ENCODE data around the gene NMNAT2.
"Not testable (repeated sequence)": the region's sequence is repeated elsewhere in the genome, so short reads cannot be mapped to it uniquely, and the experiment has no call there.

Gene NMNAT2

DNA sequence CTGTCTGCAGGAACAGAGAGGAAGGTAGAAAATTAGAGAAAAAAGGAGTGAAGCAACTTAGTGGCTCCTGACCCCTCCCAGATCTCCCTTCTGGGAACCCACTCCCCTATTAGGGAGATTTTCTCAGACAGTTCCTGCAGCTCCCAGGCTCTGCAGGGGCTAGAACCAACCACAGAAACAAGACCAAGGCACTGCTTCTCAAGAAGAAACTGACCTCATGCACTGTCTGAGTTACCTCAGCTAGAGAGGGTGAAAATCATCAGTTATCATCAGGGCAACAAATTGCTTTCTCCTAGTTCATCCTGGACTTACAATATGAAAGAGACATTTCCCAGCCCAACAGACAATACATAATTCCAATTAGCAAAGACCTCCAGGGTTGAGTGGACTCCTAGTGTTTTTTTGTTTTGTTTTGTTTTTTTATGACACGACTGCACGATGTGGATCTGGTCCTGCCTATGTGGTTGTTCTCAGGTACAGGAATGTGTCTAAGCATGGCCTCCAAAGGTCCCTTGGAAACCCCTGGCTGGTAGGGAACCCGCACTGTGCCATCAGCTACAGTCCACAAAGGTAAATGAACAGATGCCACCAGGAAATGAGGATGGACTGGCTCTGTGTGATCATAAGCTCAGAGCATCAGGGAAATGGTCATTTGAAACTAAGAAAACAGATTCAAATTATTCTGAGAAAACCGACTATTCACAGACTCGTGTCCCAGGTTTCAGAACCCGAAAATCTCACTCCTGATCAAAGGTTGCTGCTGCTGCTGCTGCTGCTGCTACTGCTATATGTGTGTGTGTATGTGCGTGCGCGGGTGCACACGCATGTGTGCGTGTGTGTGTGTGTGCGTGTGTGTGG, 166.8 kb downstream of the NMNAT2 start:
- DNase-seq, result no peak

DNA sequence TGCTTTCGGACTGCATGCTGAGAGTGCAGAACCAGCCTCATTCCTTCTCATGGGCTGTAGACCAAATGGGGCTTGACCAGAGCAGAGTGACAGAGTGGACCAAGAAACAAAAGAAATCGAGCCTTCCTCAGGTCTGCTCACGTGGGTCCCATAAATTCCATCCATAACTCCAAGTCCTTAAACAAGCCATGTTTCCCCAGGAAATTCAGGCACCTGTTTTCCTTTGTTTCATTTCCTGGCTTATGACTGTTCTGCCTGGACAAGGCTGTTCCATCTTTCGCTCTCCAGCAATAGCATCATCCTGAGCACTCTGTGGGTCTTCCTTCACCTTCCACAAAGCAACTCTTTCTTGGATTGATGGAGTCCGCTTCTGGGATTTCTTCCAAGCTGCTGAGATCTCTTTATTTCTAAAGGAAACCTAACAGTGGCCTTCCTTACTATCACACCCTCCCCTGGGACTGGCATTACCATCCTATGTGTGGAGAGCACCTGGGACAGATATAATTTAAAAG, 168.2 kb downstream of the NMNAT2 start:
- no peak for DNase-seq

DNA sequence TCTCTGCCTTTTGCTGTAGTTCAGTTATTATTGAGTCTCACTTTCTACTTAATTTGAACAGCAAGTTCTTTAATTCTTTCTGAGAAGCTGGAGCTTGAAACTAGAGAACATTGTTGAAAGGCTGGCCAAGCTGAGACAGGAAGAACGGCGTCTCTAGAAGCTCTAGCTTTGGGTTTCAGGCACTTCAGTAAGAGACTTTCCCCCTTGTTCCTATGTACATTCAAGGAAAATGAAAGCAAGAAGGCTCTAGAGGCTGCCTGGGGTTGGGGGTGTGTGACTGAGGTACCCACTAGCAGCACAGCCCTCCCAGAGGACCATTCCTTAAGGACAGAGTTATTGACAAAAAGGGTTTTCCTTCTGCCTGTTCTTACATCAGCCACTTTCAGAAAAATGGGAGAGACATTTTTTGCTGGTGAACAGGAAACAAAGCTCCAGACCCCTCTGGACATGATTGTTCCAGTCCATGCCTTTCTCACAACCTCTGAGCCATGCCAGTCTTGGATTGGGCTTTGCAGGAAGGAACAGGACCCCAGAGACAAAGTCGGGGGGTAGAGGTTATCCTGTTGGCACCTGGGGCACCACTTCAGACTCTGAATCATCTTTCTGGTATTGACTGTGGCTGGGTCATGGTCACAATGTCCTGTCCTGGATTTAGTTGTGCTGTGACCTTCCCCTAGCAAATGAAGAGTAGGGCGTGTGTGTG, 169.0 kb downstream of the NMNAT2 start:
- no peak for DNase-seq

DNA sequence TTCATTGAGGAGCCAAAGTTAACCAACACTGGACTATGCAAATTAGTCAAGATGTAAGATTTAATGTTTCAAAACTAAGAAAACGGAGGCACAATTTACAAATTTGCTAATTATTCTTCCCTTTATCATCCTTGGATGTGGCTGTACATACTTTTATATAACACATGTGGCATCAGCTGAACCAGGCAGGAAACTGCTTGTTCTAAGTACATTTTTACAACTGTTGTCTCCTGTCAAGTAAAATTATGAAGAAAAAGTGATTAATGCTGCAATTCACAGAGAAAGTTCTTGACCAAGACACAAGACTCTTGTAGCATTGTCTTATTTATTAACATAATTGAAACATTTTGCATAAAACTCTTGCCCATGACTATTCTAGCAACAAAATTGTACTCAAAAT, 170.2 kb downstream of the NMNAT2 start:
- DNase-seq, result no peak

DNA sequence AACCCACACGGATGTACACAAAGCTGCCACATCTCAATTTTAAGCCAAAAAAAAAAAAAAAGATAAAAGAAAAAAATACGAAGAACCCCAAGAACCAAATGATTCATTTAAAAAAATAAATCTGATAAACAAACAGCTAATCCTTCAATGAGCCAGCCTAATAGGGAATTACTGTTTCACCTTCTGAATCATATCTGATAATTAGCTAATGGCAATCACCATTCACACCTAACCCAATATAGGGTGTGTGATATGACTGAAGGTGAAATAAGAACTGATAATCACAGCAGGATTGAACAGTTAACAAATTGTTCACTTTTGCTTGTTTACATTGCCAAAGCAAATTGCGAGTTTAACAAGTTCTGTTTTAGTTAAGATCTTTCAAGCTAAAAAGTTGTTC, 170.7 kb downstream of the NMNAT2 start:
- no peak for DNase-seq

DNA sequence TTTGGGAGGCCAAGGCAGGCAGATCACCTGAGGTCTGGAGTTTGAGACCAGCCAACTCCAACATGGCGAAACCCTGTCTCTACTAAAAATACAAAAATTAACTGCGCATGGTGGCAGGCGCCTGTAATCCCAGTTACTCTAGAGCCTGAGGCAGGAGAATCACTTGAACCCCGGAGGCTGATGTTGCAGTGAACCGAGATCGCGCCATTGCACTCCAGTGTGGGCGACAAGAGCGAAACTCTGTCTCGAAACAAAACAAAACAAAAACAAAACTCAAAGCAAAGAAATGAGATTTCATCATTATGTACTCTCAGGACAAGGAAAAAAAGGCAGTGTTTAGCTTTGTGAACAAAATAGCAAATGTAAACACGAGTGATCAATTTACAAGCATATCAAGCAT, 171.1 kb downstream of the NMNAT2 start:
- DNase-seq, result no peak

DNA sequence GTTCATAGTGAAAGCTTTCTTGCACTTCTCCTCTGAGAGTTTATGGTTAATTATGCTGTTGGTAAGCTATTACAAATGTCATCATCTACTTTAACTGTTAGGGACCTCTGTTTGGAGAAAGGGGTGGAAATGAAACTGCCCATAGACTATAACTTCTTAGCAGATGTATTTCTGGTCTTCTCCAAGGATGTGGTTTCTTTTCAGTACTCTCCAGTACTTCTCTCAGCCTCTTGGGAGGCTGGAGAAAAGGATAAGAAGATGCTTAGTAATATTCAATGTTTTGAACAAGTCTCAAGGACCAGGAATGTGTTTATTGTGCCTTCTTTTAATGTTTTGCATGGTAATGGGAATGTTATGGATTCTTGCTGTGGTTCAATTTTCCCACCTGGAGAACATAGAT, 171.7 kb downstream of the NMNAT2 start:
- DNase-seq, result no peak

DNA sequence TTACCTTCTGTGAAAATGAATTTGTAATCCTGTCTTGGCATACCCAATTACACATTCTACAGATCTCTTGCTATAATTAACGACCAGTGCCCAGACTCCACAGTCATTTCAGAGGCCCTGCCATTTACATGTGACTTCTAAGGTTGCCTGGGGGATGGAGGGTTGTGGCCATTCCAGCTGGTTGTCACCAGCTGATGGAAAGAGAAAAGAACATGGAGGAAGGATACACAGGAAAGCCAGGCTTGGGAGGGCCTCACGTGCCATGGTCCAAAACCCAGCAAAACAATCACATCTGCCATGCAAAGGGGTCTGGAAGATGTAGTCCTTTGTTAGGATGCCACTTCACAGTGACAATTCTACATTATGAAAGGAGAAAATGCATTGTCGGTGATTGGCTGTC, 172.8 kb downstream of the NMNAT2 start:
- no peak for DNase-seq

DNA sequence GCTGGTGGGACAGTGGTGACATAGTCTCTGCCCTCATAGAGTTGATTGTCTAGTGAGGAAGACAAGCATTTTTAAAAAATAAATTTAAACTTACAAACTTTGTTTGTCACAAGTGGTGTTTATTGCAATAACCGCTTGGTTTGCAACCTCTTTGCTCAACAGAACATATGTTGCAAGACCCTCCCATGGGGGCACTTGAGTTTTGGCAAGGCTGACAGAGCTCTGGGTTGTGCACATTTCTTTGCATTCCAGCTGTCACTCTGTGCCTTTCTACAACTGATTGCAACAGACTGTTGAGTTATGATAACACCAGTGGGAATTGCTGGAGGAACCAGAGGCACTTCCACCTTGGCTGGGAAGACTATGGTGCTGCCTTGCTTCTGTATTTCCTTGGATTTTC, 173.7 kb downstream of the NMNAT2 start:
- peak; percentile 94 for DNase-seq

DNA sequence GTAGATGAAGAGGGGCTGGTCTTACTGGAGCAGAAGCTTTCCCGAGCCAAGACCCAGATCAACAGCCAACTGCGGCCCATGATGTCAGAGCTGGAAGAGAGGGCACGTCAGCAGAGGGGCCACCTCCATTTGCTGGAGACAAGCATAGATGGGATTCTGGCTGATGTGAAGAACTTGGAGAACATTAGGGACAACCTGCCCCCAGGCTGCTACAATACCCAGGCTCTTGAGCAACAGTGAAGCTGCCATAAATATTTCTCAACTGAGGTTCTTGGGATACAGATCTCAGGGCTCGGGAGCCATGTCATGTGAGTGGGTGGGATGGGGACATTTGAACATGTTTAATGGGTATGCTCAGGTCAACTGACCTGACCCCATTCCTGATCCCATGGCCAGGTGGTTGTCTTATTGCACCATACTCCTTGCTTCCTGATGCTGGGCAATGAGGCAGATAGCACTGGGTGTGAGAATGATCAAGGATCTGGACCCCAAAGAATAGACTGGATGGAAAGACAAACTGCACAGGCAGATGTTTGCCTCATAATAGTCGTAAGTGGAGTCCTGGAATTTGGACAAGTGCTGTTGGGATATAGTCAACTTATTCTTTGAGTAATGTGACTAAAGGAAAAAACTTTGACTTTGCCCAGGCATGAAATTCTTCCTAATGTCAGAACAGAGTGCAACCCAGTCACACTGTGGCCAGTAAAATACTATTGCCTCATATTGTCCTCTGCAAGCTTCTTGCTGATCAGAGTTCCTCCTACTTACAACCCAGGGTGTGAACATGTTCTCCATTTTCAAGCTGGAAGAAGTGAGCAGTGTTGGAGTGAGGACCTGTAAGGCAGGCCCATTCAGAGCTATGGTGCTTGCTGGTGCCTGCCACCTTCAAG, 174.8 kb downstream of the NMNAT2 start:
- no peak for DNase-seq

DNA sequence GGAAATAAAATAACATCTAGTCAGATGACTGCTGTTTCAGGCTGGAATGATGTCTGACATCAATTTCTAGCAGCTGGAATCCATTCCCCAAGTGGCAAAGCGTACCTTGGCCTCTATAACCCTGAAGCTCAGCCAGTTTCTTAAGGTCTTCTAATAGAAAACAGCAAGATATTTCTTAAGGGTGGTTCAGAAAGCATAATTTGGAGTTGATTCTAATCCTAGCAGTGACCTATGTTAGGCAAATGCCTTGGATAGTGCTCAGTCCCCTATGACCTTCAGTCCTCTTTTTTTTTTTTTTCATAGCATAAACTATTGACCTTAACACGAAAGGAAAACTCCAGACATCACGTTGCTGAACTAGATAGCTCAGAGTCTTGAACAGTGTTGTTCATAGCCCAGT, 175.6 kb downstream of the NMNAT2 start:
- DNase-seq, result no peak

DNA sequence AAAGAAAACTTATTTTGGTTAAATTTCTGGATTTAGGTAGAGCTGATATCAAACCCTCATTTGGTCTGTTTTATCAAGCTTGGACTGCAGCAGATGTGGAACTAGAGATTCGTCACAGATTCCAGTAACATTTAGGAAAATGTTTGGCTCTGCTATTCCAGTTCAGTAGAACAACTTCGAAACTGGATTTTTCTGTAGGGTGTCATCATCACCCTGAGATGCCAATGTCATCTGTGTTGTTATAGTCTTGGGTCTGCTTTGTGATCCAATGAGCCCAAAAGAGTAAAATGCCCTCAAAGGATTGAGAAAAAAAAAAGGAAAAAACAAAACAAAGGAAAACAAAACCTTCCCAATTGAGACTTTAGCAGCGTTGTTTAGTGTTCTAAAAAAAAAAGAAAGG, 176.7 kb downstream of the NMNAT2 start:
- no peak for DNase-seq

DNA sequence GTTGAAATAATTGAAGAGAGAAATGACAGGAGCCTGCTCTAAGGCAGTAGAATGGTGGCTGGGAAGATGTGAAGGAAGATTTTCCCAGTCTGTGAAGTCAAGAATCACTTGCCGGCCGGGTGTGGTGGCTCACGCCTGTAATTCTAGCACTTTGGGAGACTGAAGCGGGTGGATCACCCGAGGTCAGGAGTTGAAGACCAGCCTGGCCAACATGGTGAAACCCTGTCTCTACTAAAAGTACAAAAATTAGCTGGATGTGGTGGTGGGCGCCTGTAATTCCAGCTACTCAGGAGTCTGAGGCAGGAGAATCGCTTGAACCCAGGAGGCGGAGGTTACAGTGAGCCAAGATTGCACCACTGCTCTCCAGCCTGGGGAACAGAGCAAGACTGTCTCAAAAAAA, 177.3 kb downstream of the NMNAT2 start:
- DNase-seq, result not testable (repeated sequence)

DNA sequence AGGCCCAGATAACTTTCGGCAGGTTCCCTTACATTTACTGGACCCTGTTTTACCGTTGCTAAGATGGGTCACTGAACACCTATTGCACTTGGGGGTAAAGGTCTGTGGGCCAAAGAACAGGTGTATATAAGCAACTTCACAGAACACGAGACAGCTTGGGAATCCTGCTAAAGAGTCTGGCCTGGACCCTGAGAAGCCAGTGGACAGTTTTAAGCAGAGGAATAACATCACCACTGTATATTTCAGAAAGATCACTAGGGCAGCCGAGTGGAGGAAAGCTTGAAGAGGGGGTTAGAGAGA, 177.7 kb downstream of the NMNAT2 start:
- no peak for DNase-seq

DNA sequence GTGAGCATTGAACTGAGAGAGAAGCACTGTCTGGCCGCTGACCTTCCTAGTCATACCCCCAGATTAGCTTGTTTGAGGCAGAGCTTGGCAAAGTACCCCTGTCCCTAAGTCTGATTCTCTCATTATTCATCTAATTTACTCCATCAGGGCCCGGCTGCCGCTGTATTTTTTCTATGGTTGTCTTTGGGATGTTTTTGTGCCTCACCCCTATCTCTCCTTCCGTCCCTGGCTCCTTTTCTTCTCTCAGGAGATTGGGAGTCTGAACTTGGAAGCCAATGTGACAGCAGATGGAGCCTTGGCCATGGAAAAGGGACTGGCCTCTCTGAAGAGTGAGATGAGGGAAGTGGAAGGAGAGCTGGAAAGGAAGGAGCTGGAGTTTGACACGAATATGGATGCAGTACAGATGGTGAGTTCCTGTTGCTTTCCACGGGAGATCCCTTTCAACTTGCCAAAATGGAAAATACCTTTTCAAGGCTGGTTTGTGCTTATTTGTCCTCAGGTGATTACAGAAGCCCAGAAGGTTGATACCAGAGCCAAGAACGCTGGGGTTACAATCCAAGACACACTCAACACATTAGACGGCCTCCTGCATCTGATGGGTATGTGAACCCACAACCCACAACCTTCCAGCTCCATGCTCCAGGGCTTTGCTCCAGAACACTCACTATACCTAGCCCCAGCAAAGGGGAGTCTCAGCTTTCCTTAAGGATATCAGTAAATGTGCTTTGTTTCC, 178.2 kb downstream of the NMNAT2 start:
- DNase-seq, result no peak

DNA sequence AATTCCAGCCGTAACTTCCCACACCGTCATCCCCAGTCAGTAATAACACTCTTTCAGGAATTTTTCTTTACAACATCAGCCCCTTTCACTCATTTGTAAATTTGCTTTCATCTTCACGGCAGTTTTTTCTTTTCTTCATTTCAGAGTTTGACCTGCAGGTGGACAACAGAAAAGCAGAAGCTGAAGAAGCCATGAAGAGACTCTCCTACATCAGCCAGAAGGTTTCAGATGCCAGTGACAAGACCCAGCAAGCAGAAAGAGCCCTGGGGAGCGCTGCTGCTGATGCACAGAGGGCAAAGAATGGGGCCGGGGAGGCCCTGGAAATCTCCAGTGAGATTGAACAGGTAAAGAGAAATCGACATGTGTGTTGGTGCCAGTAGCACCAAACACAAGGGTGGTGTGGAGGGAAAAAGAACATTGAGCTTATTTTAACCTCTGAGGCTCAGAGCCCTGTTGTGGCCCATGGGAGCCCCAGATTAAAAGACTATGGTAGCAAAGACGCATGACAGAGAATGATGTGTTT, 178.9 kb downstream of the NMNAT2 start:
- DNase-seq, result no peak

DNA sequence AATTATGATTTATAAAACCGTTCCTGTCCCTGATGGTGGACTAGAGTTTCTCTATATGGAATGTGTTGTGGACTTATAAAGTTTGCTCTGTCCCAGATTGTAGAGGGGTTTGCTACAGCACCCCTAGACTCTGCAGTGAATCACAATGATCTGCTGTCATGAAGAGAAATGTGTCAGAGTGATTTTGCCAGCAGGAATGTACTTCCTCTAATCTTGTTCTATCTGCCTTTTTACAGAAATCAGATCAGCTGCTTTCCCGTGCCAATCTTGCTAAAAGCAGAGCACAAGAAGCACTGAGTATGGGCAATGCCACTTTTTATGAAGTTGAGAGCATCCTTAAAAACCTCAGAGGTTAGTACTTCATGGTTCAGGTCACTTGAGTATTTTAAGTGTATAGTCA, 180.1 kb downstream of the NMNAT2 start:
- no peak for DNase-seq

DNA sequence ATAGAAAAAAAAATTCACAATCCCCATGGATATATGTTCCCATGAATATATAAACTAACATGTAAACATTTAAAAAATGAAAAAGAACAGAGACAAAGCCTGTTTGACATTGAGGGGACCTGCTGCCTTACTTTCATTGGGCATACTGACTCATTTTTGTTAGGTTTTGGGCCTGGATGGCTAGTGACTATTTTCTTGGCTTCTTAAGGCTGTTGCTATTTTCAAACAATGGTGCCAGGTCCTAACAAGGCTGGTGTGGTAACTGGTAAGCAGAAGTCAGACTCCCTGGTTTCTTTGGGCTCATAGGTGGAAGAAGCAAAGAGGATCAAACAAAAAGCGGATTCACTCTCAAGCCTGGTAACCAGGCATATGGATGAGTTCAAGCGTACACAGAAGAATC, 181.1 kb downstream of the NMNAT2 start:
- no peak for DNase-seq

DNA sequence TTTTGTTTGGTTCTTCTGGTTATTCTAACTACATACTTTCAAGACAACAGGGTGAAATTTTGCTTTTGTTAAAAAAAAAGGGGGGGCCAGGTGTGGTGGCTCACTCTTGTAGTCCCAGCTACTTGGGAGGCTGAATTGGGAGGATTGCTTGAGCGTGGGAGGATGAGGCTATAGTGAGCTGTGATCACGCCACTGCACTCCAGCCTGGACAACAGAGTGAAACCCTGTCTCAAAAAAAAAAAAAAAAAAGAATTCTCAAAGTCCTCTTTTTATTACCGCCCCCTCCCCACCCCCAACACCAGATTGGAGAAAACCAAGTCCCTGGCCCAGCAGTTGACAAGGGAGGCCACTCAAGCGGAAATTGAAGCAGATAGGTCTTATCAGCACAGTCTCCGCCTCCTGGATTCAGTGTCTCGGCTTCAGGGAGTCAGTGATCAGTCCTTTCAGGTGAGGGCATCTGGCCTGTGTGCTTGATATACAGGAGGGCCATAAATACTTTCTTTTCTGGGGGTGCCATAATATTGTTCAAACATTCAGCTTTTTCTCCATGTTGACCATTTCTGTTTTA, 181.9 kb downstream of the NMNAT2 start:
- no peak for DNase-seq

DNA sequence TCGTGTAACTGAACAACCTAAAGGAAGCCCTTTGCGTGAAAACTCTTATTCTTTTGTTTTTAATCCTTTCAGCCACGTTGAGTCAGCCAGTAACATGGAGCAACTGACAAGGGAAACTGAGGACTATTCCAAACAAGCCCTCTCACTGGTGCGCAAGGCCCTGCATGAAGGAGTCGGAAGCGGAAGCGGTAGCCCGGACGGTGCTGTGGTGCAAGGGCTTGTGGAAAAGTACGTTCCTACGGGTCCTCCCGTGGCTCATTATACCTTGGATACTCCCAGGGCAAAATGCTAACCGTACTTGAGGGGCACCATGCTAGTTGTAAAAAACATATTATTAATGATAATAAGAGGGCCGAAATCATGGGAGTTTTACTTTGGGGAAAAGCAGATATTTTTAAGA, 182.7 kb downstream of the NMNAT2 start:
- no peak for DNase-seq

DNA sequence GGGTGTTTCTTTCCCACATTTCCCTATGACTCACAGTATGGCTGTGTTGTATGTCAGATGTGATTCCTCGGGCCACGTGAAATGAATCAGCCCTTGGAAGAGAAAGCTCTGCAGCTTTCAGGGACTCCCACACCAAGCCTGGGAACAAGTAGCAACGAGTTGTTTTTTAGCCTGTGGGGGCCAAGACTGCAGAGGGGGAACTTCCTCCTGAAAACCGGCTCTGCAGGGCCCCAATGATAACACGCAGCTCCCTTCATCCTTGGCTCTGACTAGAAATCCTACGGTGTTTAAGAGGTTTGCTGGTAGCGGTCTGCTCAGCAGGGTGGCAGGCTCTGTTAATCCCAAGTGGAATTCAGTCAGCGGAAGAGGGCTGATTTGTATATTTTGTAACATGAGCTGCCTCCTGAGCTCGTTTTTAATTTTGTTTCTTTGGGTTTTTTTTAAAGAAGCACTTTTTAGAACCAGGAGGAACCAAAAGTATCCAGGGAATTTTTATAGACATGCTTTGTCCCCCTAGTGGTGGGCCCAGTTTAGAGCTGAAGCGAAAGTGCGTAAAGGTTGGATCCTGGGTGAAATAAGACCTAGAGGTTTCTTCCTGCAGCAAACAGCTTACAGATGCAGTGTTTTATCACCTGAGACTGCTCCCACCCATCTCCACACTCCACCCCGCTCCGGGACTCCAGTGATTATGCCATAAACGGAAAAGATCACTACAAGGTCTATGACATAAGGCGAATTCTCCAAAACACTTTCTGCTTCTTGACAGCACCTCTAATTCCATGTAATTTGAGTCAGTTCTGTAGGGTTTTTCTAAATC, 183.3 kb downstream of the NMNAT2 start:
- DNase-seq, result peak; percentile 18

Data from NCI-H1694 treated with DMSO at 0.1 percent for 48 hours (cell line).